ENCODE results near the gene LMX1B. TPM values are rescaled to one million over a fixed set of nuclear protein-coding genes. Genes with fewer than 3 reads are reported as not detected.
A peak's percentile ranks its signal among the peaks of the same experiment; 100 is the strongest.

The LMX1B gene
- total and polyA plus RNA-seq, 4 experiments from 2014 or later, result not detected

- Mint-ChIP-seq H3K4me1 (peaks cover 5 to 14% (median 8%) of the 10 kb centered on the region in 4 donors), H3K36me3 (no peaks in the 10 kb centered on the region), H3K4me3 (no peak overlapping the region), H3K27me3 (peaks cover 55% of the 10 kb centered on the region in 2 donors), H3K27ac (no peak overlapping the region), H3K9me3 (no peaks in the 10 kb centered on the region)
- Histone ChIP-seq H3K36me3 (ENCODE audit: insufficient read depth, low read length) (no peaks in the 10 kb centered on the region), H3K4me3 (ENCODE audit: low read length in 2 of 2) (no peak overlapping the region), H3K27me3 (ENCODE audit: insufficient read depth, low read length) (peaks cover 24% of the 10 kb centered on the region), H3K9me3 (ENCODE audit: control insufficient read depth in 1 of 2, low read length in 2 of 2) (no peaks in the 10 kb centered on the region), H3K4me1 (ENCODE audit: insufficient read depth, low read length) (no peaks in the 10 kb centered on the region), H3K27ac (ENCODE audit: low read depth, low read length) (no peak overlapping the region)
- POLR2A ChIA-PET (ENCODE audit: partially characterized antibody), result no interaction called here
- no peak for DNase-seq
- CTCF ChIA-PET (ENCODE audit: partially characterized antibody), result interaction anchor here (3.1 kb wide), 1 partner anchor 13 kb away, joined by 9 read pairs; no protein-coding TSS in a partner anchor
- intact Hi-C loops (cut with micrococcal nuclease), result no loop called here
Observed at GRCh38 chr9:126677188-126678084, 63.7 kb downstream of the LMX1B start.

GRCh38 chr9:126678989-126679388, 65.3 kb downstream of the LMX1B start:
- H3K27me3 ChIP-seq (ENCODE audit: insufficient read depth, low read length), result peaks cover 23% of the 10 kb centered on the region

GRCh38 chr9:126681336-126681735, 67.6 kb downstream of the LMX1B start:
- Histone ChIP-seq H3K4me3 (ENCODE audit: low read length in 2 of 2) (no peak overlapping the region), H3K9me3 (ENCODE audit: control insufficient read depth in 1 of 2, low read length in 2 of 2) (no peaks in the 10 kb centered on the region), H3K27ac (ENCODE audit: low read depth, low read length) (no peak overlapping the region), H3K4me1 (ENCODE audit: insufficient read depth, low read length) (no peaks in the 10 kb centered on the region), H3K36me3 (ENCODE audit: insufficient read depth, low read length) (no peaks in the 10 kb centered on the region), H3K27me3 (ENCODE audit: insufficient read depth, low read length) (peaks cover 17% of the 10 kb centered on the region)
- H3K36me3 Mint-ChIP-seq, result no peaks in the 10 kb centered on the region
- peaks cover 62 to 63% of the 10 kb centered on the region in 2 donors for H3K27me3 Mint-ChIP-seq
- H3K4me3 Mint-ChIP-seq, result peak overlapping the region in 1 of 8 donors; percentile 46
- no peak overlapping the region for H3K27ac Mint-ChIP-seq
- DNase-seq, result no peak
- peaks cover 0 to 1% (median 0%) of the 10 kb centered on the region in 8 donors for H3K9me3 Mint-ChIP-seq
- H3K4me1 Mint-ChIP-seq, result peaks cover 2 to 11% (median 3%) of the 10 kb centered on the region in 4 donors
- intact Hi-C loops (cut with micrococcal nuclease), result no loop called here
- CTCF ChIA-PET (ENCODE audit: partially characterized antibody), result interaction anchor here (2.0 kb wide), 1 partner anchor 8 kb away, joined by 7 read pairs; no protein-coding TSS in a partner anchor
- POLR2A ChIA-PET (ENCODE audit: partially characterized antibody), result no interaction called here

More at GRCh38 chr9:126678989-126679388, 65.3 kb downstream of the LMX1B start:
- POLR2A ChIA-PET (ENCODE audit: partially characterized antibody), result no interaction called here
- intact Hi-C loops (cut with micrococcal nuclease), result no loop called here
- Histone ChIP-seq H3K27ac (ENCODE audit: low read depth, low read length) (no peak overlapping the region), H3K4me1 (ENCODE audit: insufficient read depth, low read length) (no peaks in the 10 kb centered on the region), H3K36me3 (ENCODE audit: insufficient read depth, low read length) (no peaks in the 10 kb centered on the region), H3K9me3 (ENCODE audit: control insufficient read depth in 1 of 2, low read length in 2 of 2) (no peaks in the 10 kb centered on the region), H3K4me3 (ENCODE audit: low read length in 2 of 2) (no peak overlapping the region)
- Mint-ChIP-seq H3K27me3 (peaks cover 55 to 59% of the 10 kb centered on the region in 2 donors), H3K4me3 (no peak overlapping the region), H3K4me1 (peaks cover 5 to 21% (median 9%) of the 10 kb centered on the region in 4 donors), H3K9me3 (peaks cover 0 to 1% (median 0%) of the 10 kb centered on the region in 8 donors), H3K27ac (no peak overlapping the region), H3K36me3 (no peaks in the 10 kb centered on the region)
- CTCF ChIA-PET (ENCODE audit: partially characterized antibody), result interaction anchor here (3.1 kb wide), 1 partner anchor 12 kb away, joined by 9 read pairs; no protein-coding TSS in a partner anchor
- no peak for DNase-seq

- Mint-ChIP-seq H3K4me1 (peaks cover 2 to 7% (median 3%) of the 10 kb centered on the region in 4 donors), H3K27ac (no peak overlapping the region), H3K9me3 (peaks cover 0 to 1% (median 0%) of the 10 kb centered on the region in 8 donors), H3K36me3 (no peaks in the 10 kb centered on the region), H3K27me3 (peaks cover 63 to 65% of the 10 kb centered on the region in 2 donors), H3K4me3 (peak overlapping the region in 3 of 8 donors; percentile 8 to 32 (median 20))
- ChIA-PET CTCF (ENCODE audit: partially characterized antibody) (no interaction called here), POLR2A (ENCODE audit: partially characterized antibody) (no interaction called here)
- H3K36me3 ChIP-seq (ENCODE audit: insufficient read depth, low read length), result no peaks in the 10 kb centered on the region
- H3K27me3 ChIP-seq (ENCODE audit: insufficient read depth, low read length), result peaks cover 14% of the 10 kb centered on the region
- no peak overlapping the region for H3K27ac ChIP-seq (ENCODE audit: low read depth, low read length)
- DNase-seq, result no peak
- H3K9me3 ChIP-seq (ENCODE audit: control insufficient read depth in 1 of 2, low read length in 2 of 2), result no peaks in the 10 kb centered on the region
- intact Hi-C loops (cut with micrococcal nuclease), result no loop called here
- H3K4me3 ChIP-seq (ENCODE audit: low read length in 2 of 2), result no peak overlapping the region
- no peaks in the 10 kb centered on the region for H3K4me1 ChIP-seq (ENCODE audit: insufficient read depth, low read length)
Observed at GRCh38 chr9:126682113-126682810, 68.5 kb downstream of the LMX1B start.

GRCh38 chr9:126682928-126683697, 69.4 kb downstream of the LMX1B start:
- peak overlapping the region in 5 of 8 donors; percentile 5 to 70 (median 28) for H3K4me3 Mint-ChIP-seq
- Histone ChIP-seq H3K9me3 (ENCODE audit: control insufficient read depth in 1 of 2, low read length in 2 of 2) (no peaks in the 10 kb centered on the region), H3K27me3 (ENCODE audit: insufficient read depth, low read length) (peaks cover 14% of the 10 kb centered on the region), H3K4me3 (ENCODE audit: low read length in 2 of 2) (no peak overlapping the region), H3K27ac (ENCODE audit: low read depth, low read length) (no peak overlapping the region), H3K36me3 (ENCODE audit: insufficient read depth, low read length) (no peaks in the 10 kb centered on the region), H3K4me1 (ENCODE audit: insufficient read depth, low read length) (no peaks in the 10 kb centered on the region)
- ChIA-PET POLR2A (ENCODE audit: partially characterized antibody) (no interaction called here), CTCF (ENCODE audit: partially characterized antibody) (interaction anchor here (0.7 kb wide), 1 partner anchor 19 kb away, joined by 3 read pairs; no protein-coding TSS in a partner anchor)
- H3K36me3 Mint-ChIP-seq, result no peaks in the 10 kb centered on the region
- H3K27ac Mint-ChIP-seq, result no peak overlapping the region
- H3K9me3 Mint-ChIP-seq, result peaks cover 0 to 1% (median 0%) of the 10 kb centered on the region in 8 donors
- no peak for DNase-seq
- H3K4me1 Mint-ChIP-seq, result peaks cover 2 to 7% (median 3%) of the 10 kb centered on the region in 4 donors
- intact Hi-C loops (cut with micrococcal nuclease), result no loop called here
- peaks cover 66 to 68% of the 10 kb centered on the region in 2 donors for H3K27me3 Mint-ChIP-seq

GRCh38 chr9:126683698-126684044, 69.9 kb downstream of the LMX1B start:
- DNase-seq, result no peak
- peaks cover 2 to 7% (median 3%) of the 10 kb centered on the region in 4 donors for H3K4me1 Mint-ChIP-seq
- H3K27me3 Mint-ChIP-seq, result peaks cover 64 to 68% of the 10 kb centered on the region in 2 donors
- H3K27me3 ChIP-seq (ENCODE audit: insufficient read depth, low read length), result peaks cover 14% of the 10 kb centered on the region
- H3K9me3 Mint-ChIP-seq, result peaks cover 0 to 1% (median 0%) of the 10 kb centered on the region in 8 donors
- ChIA-PET POLR2A (ENCODE audit: partially characterized antibody) (no interaction called here), CTCF (ENCODE audit: partially characterized antibody) (interaction anchor here (0.7 kb wide), 1 partner anchor 19 kb away, joined by 3 read pairs; no protein-coding TSS in a partner anchor)
- H3K27ac ChIP-seq (ENCODE audit: low read depth, low read length), result no peak overlapping the region
- no peaks in the 10 kb centered on the region for H3K4me1 ChIP-seq (ENCODE audit: insufficient read depth, low read length)
- H3K4me3 Mint-ChIP-seq, result peak overlapping the region in 5 of 8 donors; percentile 5 to 70 (median 28)
- no peaks in the 10 kb centered on the region for H3K36me3 Mint-ChIP-seq
- no peaks in the 10 kb centered on the region for H3K36me3 ChIP-seq (ENCODE audit: insufficient read depth, low read length)
- no peak overlapping the region for H3K27ac Mint-ChIP-seq
- no peak overlapping the region for H3K4me3 ChIP-seq (ENCODE audit: low read length in 2 of 2)
- no peaks in the 10 kb centered on the region for H3K9me3 ChIP-seq (ENCODE audit: control insufficient read depth in 1 of 2, low read length in 2 of 2)
- intact Hi-C loops (cut with micrococcal nuclease), result no loop called here

All from CD4-positive, alpha-beta memory T cell (primary cell).